T-cell (primary cell): ENCODE data around the gene TPM4. TPM values are rescaled to one million over a fixed set of nuclear protein-coding genes. Genes with fewer than 3 reads are reported as not detected.

Experiments used
- ATAC-seq, 4 experiments: fragments of 200-7000 bp in 3 of 4; fragments of 150-1000 bp in 1 of 4; cut with Tn5 transposase; replicated peaks in 1 of 4; 1 replicate in 3 of 4; 2 replicates in 1 of 4; pipeline ENCODE4 v1.10.0; 2021; ENCODE audit warnings: moderate library complexity in 3 of 4, mild to moderate bottlenecking in 2 of 4, moderate number of reproducible peaks in 1 of 4
- CTCF ChIA-PET, 2 donors: fragments of 300-600 bp; sonication (Branson Sonifier 250); formaldehyde crosslinking; loops; one replicate each; lab custom pipeline; 2022; ENCODE audit warnings: antibody characterized with exemption in 2 of 2; lab: Charles Lee
- POLR2A ChIA-PET, 2 donors: fragments of 300-600 bp; sonication (Branson Sonifier 250); formaldehyde crosslinking; loops; one replicate each; lab custom pipeline; 2022; ENCODE audit warnings: antibody characterized with exemption in 2 of 2; lab: Charles Lee
- DNase-seq, 35 experiments: peaks; one replicate each; pipeline versions ENCODE4 v3.0.0 to v3.0.0-alpha.2; 2013 to 2023
- H3K27ac ChIP-seq: one replicate; pipeline ENCODE4 v1.5.1; 2013; ENCODE audit warnings: low read length
- H3K27me3 ChIP-seq, 2 experiments: replicated peaks in 1 of 2; 1 replicate in 1 of 2; 2 replicates in 1 of 2; pipeline versions ENCODE4 v1.6.1 to v1.7.0; 2013; ENCODE audit warnings: low read length in 1 of 2, mixed read lengths in 1 of 2; ENCODE audit not compliant: control insufficient read depth in 2 of 2, insufficient read depth in 2 of 2; ENCODE audit errors: extremely low read depth in 1 of 2
- H3K36me3 ChIP-seq, 2 donors: 1 replicate in 1 of 2; 2 replicates in 1 of 2; pipeline versions ENCODE4 v1.6.1 to v1.7.0; 2013; ENCODE audit warnings: low read length in 1 of 2; ENCODE audit not compliant: control insufficient read depth in 2 of 2, insufficient read depth in 1 of 2; ENCODE audit errors: extremely low read depth in 1 of 2
- H3K4me1 ChIP-seq, 2 experiments: 1 replicate in 1 of 2; 2 replicates in 1 of 2; pipeline versions ENCODE4 v1.6.1 to v1.7.0; 2013; ENCODE audit warnings: low read length in 2 of 2, mixed read lengths in 1 of 2; ENCODE audit not compliant: insufficient read depth in 2 of 2, control insufficient read depth in 1 of 2; ENCODE audit errors: extremely low read depth in 1 of 2
- H3K4me3 ChIP-seq, 2 donors: 1 replicate in 1 of 2; 2 replicates in 1 of 2; pipeline versions ENCODE4 v1.5.1 to v1.7.0; 2013; ENCODE audit warnings: mild to moderate bottlenecking in 2 of 2, low read length in 1 of 2, moderate library complexity in 1 of 2; ENCODE audit not compliant: control insufficient read depth in 1 of 2; ENCODE audit errors: extremely low read depth in 1 of 2
- H3K9me3 ChIP-seq: 2 replicates; pipeline ENCODE4 v1.7.0; 2013
- H3K27ac Mint-ChIP-seq, 2 donors: one replicate each; pipeline ENCODE4 v1.8.0; 2020 to 2021; ENCODE audit warnings: mild to moderate bottlenecking in 2 of 2, mixed read lengths in 2 of 2
- H3K27me3 Mint-ChIP-seq, 2 donors: one replicate each; pipeline ENCODE4 v1.8.0; 2021 to 2022; ENCODE audit warnings: mixed read lengths in 2 of 2
- H3K36me3 Mint-ChIP-seq: one replicate; pipeline ENCODE4 v1.8.0; 2021; ENCODE audit warnings: mixed read lengths
- H3K4me1 Mint-ChIP-seq, 3 donors: one replicate each; pipeline ENCODE4 v1.8.0; 2020 to 2022; ENCODE audit warnings: mixed read lengths in 3 of 3, mild to moderate bottlenecking in 1 of 3
- H3K4me3 Mint-ChIP-seq, 3 donors: one replicate each; pipeline ENCODE4 v1.8.0; 2020 to 2022; ENCODE audit warnings: mild to moderate bottlenecking in 3 of 3, mixed read lengths in 3 of 3, moderate library complexity in 3 of 3
- H3K9me3 Mint-ChIP-seq, 3 donors: one replicate each; pipeline ENCODE4 v1.8.0; 2020 to 2022; ENCODE audit warnings: mixed read lengths in 3 of 3
- WGBS: methylation state at CpG from one replicate; pipeline ENCODE4 v1.1.5; 2013; ENCODE audit warnings: missing lambda C conversion rate; ENCODE audit not compliant: insufficient coverage; 5-methylcytosine and 5-hydroxymethylcytosine counted together
- total RNA-seq, 35 experiments: library from RNA in 6 of 35; stranded (reverse) in 6 of 35; fragments of 120-200 nt in 1 of 35; gene quantifications; one replicate each; pipeline versions ENCODE4 v1.2.1 to v1.2.4 and lab custom pipeline; 2013 to 2026

Gene TPM4
- total RNA-seq, 5 donors from 2014 or later (not counting 1 experiment from before 2014, with no cell fraction given): 83.6 to 189 (median 99.5) TPM

GRCh38 chr19:16036397-16036925 is 39.8 kb upstream of the TPM4 start:
- no peaks in the 10 kb centered on the region for H3K9me3 ChIP-seq
- WGBS: 95% methylated on average over 7 of the region's 10 CpGs
- ATAC-seq (no peak), DNase-seq (no peak)
- Mint-ChIP-seq H3K4me3 (no peak overlapping the region), H3K27me3 (no peaks in the 10 kb centered on the region), H3K27ac (no peak overlapping the region), H3K36me3 (no peaks in the 10 kb centered on the region), H3K4me1 (peaks cover 0 to 13% (median 8%) of the 10 kb centered on the region in 3 donors), H3K9me3 (no peaks in the 10 kb centered on the region)
- ChIA-PET CTCF (no interaction called here), POLR2A (no interaction called here)
- H3K27ac ChIP-seq: no peak overlapping the region
- H3K27me3 ChIP-seq: peaks cover 0 to 14% of the 10 kb centered on the region in 2 experiments
- no peak overlapping the region for H3K4me3 ChIP-seq
- no peaks in the 10 kb centered on the region for H3K36me3 ChIP-seq
- H3K4me1 ChIP-seq: peaks cover 0 to 3% of the 10 kb centered on the region in 2 experiments

GRCh38 chr19:16036941-16037340 is 39.4 kb upstream of the TPM4 start:
- Histone ChIP-seq H3K36me3 (no peaks in the 10 kb centered on the region), H3K9me3 (no peaks in the 10 kb centered on the region), H3K4me3 (no peak overlapping the region), H3K27me3 (peaks cover 0 to 17% of the 10 kb centered on the region in 2 experiments), H3K27ac (no peak overlapping the region), H3K4me1 (peaks cover 0 to 8% of the 10 kb centered on the region in 2 experiments)
- Mint-ChIP-seq H3K36me3 (no peaks in the 10 kb centered on the region), H3K4me3 (no peak overlapping the region), H3K27ac (no peak overlapping the region), H3K4me1 (peaks cover 0 to 15% (median 12%) of the 10 kb centered on the region in 3 donors), H3K27me3 (no peaks in the 10 kb centered on the region), H3K9me3 (no peaks in the 10 kb centered on the region)
- ATAC-seq: no peak
- ChIA-PET POLR2A (no interaction called here), CTCF (no interaction called here)
- no peak for DNase-seq
- 85% methylated on average over 9 of the region's 11 CpGs for WGBS

GRCh38 chr19:16037424-16038195 is 38.7 kb upstream of the TPM4 start:
- H3K27ac ChIP-seq: no peak overlapping the region
- H3K36me3 Mint-ChIP-seq: no peaks in the 10 kb centered on the region
- ATAC-seq (no peak), DNase-seq (no peak)
- WGBS: 82% methylated on average over 13 of the region's 17 CpGs
- H3K27ac Mint-ChIP-seq: no peak overlapping the region
- H3K4me3 Mint-ChIP-seq: no peak overlapping the region
- H3K27me3 ChIP-seq: peaks cover 0 to 12% of the 10 kb centered on the region in 2 experiments
- H3K9me3 Mint-ChIP-seq: no peaks in the 10 kb centered on the region
- no peak overlapping the region for H3K4me3 ChIP-seq
- H3K9me3 ChIP-seq: no peaks in the 10 kb centered on the region
- H3K36me3 ChIP-seq: no peaks in the 10 kb centered on the region
- CTCF ChIA-PET: no interaction called here
- H3K4me1 Mint-ChIP-seq: peaks cover 0 to 17% (median 13%) of the 10 kb centered on the region in 3 donors
- peaks cover 0 to 8% of the 10 kb centered on the region in 2 experiments for H3K4me1 ChIP-seq
- no peaks in the 10 kb centered on the region for H3K27me3 Mint-ChIP-seq
- POLR2A ChIA-PET: no interaction called here

GRCh38 chr19:16038196-16038695 is 38.0 kb upstream of the TPM4 start:
- no peaks in the 10 kb centered on the region for H3K27me3 Mint-ChIP-seq
- DNase-seq: no peak
- H3K27ac Mint-ChIP-seq: no peak overlapping the region
- no CpG with 5 or more reads among the region's 5 CpGs for WGBS
- H3K9me3 ChIP-seq: no peaks in the 10 kb centered on the region
- ChIA-PET CTCF (no interaction called here), POLR2A (no interaction called here)
- no peak overlapping the region for H3K4me3 ChIP-seq
- H3K27me3 ChIP-seq: peaks cover 0 to 13% of the 10 kb centered on the region in 2 experiments
- H3K36me3 ChIP-seq: no peaks in the 10 kb centered on the region
- no peak overlapping the region for H3K4me3 Mint-ChIP-seq
- no peak overlapping the region for H3K27ac ChIP-seq
- no peak for ATAC-seq
- peaks cover 0 to 17% (median 13%) of the 10 kb centered on the region in 3 donors for H3K4me1 Mint-ChIP-seq
- peaks cover 0 to 8% of the 10 kb centered on the region in 2 experiments for H3K4me1 ChIP-seq
- no peaks in the 10 kb centered on the region for H3K36me3 Mint-ChIP-seq
- no peaks in the 10 kb centered on the region for H3K9me3 Mint-ChIP-seq

GRCh38 chr19:16039081-16039480 is 37.2 kb upstream of the TPM4 start:
- peaks cover 0 to 8% of the 10 kb centered on the region in 2 experiments for H3K4me1 ChIP-seq
- 92% methylated on average over 14 of the region's 18 CpGs for WGBS
- ATAC-seq (no peak), DNase-seq (no peak)
- H3K36me3 Mint-ChIP-seq: no peaks in the 10 kb centered on the region
- no peaks in the 10 kb centered on the region for H3K9me3 ChIP-seq
- no peaks in the 10 kb centered on the region for H3K9me3 Mint-ChIP-seq
- no peaks in the 10 kb centered on the region for H3K27me3 Mint-ChIP-seq
- peaks cover 0 to 16% of the 10 kb centered on the region in 2 experiments for H3K27me3 ChIP-seq
- H3K27ac Mint-ChIP-seq: no peak overlapping the region
- no peak overlapping the region for H3K27ac ChIP-seq
- POLR2A ChIA-PET: no interaction called here
- no peaks in the 10 kb centered on the region for H3K36me3 ChIP-seq
- no peak overlapping the region for H3K4me3 Mint-ChIP-seq
- H3K4me1 Mint-ChIP-seq: peaks cover 0 to 17% (median 13%) of the 10 kb centered on the region in 3 donors
- no peak overlapping the region for H3K4me3 ChIP-seq
- CTCF ChIA-PET: no interaction called here

GRCh38 chr19:16039545-16039944 is 36.8 kb upstream of the TPM4 start:
- no peaks in the 10 kb centered on the region for H3K27me3 Mint-ChIP-seq
- Histone ChIP-seq H3K27ac (no peak overlapping the region), H3K27me3 (peaks cover 0 to 16% of the 10 kb centered on the region in 2 experiments), H3K4me3 (no peak overlapping the region), H3K4me1 (peaks cover 0 to 8% of the 10 kb centered on the region in 2 experiments), H3K36me3 (no peaks in the 10 kb centered on the region), H3K9me3 (no peaks in the 10 kb centered on the region)
- no peak overlapping the region for H3K4me3 Mint-ChIP-seq
- ChIA-PET POLR2A (no interaction called here), CTCF (interaction anchor here in 1 of 2 donors (0.5 to 0.6 kb wide), 2 partner anchors 209 to 322 kb away, joined by 3 to 4 read pairs; no protein-coding TSS in a partner anchor)
- no peak overlapping the region for H3K27ac Mint-ChIP-seq
- no peaks in the 10 kb centered on the region for H3K36me3 Mint-ChIP-seq
- no peaks in the 10 kb centered on the region for H3K9me3 Mint-ChIP-seq
- 93% methylated on average over 3 of the region's 5 CpGs for WGBS
- DNase-seq (no peak), ATAC-seq (no peak)
- H3K4me1 Mint-ChIP-seq: peaks cover 0 to 17% (median 13%) of the 10 kb centered on the region in 3 donors
